ENCODE results near the gene CALCOCO1. TPM values are rescaled to one million over a fixed set of nuclear protein-coding genes. Genes with fewer than 3 reads are reported as not detected.
A peak's percentile ranks its signal among the peaks of the same experiment; 100 is the strongest.

The CALCOCO1 gene
- total RNA-seq, 1 experiment from 2014 or later = 16.8 TPM

GRCh38 chr12:53729644-53730043 lies 2.4 kb upstream of the CALCOCO1 start:
- Histone ChIP-seq H3K9me3 (ENCODE audit: low read depth, low read length, poor library complexity, severe bottlenecking) (no peaks in the 10 kb centered on the region), H3K4me3 (ENCODE audit: low read depth, low read length, poor library complexity, severe bottlenecking) (no peak overlapping the region), H3K27me3 (replicated peaks; ENCODE audit: insufficient read depth, low read depth, low read length, poor library complexity) (no peaks in the 10 kb centered on the region), H3K27ac (ENCODE audit: low read depth, low read length, poor library complexity, severe bottlenecking) (no peak overlapping the region), H3K36me3 (ENCODE audit: insufficient read depth, low read length, poor library complexity, severe bottlenecking) (no peaks in the 10 kb centered on the region), H3K4me1 (ENCODE audit: insufficient read depth, low read length, poor library complexity, severe bottlenecking) (peaks cover 5% of the 10 kb centered on the region)
- POLR2A ChIA-PET (ENCODE audit: low non-redundant PET) = no interaction called here
- no peak for DNase-seq (ENCODE audit: low spot score)
- no TSS peak for BruUV-seq (replicated peaks)
- no peak for TF ChIP-seq EZH2 (IDR thresholded peaks at IDR 0.05; ENCODE audit: borderline replicate concordance, low read depth, low read length, poor library complexity, severe bottlenecking)
- intact Hi-C loops (cut with micrococcal nuclease; ENCODE audit: unreplicated experiment) = no loop called here
- CTCF ChIA-PET = no interaction called here

- Histone ChIP-seq H3K36me3 (ENCODE audit: insufficient read depth, low read length, poor library complexity, severe bottlenecking) (no peaks in the 10 kb centered on the region), H3K27ac (ENCODE audit: low read depth, low read length, poor library complexity, severe bottlenecking) (peak overlapping the region; percentile 15), H3K4me3 (ENCODE audit: low read depth, low read length, poor library complexity, severe bottlenecking) (peak overlapping the region; percentile 57), H3K9me3 (ENCODE audit: low read depth, low read length, poor library complexity, severe bottlenecking) (no peaks in the 10 kb centered on the region), H3K27me3 (replicated peaks; ENCODE audit: insufficient read depth, low read depth, low read length, poor library complexity) (no peaks in the 10 kb centered on the region), H3K4me1 (ENCODE audit: insufficient read depth, low read length, poor library complexity, severe bottlenecking) (peaks cover 5% of the 10 kb centered on the region)
- BruUV-seq (replicated peaks) = no TSS peak
- ChIA-PET CTCF (no interaction called here), POLR2A (ENCODE audit: low non-redundant PET) (no interaction called here)
- no peak for DNase-seq (ENCODE audit: low spot score)
- intact Hi-C loops (cut with micrococcal nuclease; ENCODE audit: unreplicated experiment) = no loop called here
- no peak for TF ChIP-seq EZH2 (IDR thresholded peaks at IDR 0.05; ENCODE audit: borderline replicate concordance, low read depth, low read length, poor library complexity, severe bottlenecking)
- no peak for TF ChIP-seq CTCF (conservative IDR thresholded peaks at IDR 0.05; ENCODE audit: low read depth, low read length)
Measured at GRCh38 chr12:53728206-53728605, 954 bp upstream of the CALCOCO1 start.

- Histone ChIP-seq H3K27me3 (replicated peaks; ENCODE audit: insufficient read depth, low read depth, low read length, poor library complexity) (no peaks in the 10 kb centered on the region), H3K27ac (ENCODE audit: low read depth, low read length, poor library complexity, severe bottlenecking) (peak overlapping the region; percentile 20), H3K36me3 (ENCODE audit: insufficient read depth, low read length, poor library complexity, severe bottlenecking) (no peaks in the 10 kb centered on the region), H3K9me3 (ENCODE audit: low read depth, low read length, poor library complexity, severe bottlenecking) (no peaks in the 10 kb centered on the region), H3K4me3 (ENCODE audit: low read depth, low read length, poor library complexity, severe bottlenecking) (peak overlapping the region; percentile 57), H3K4me1 (ENCODE audit: insufficient read depth, low read length, poor library complexity, severe bottlenecking) (peaks cover 5% of the 10 kb centered on the region)
- TF ChIP-seq EZH2 (IDR thresholded peaks at IDR 0.05; ENCODE audit: borderline replicate concordance, low read depth, low read length, poor library complexity, severe bottlenecking) (no peak), CTCF (conservative IDR thresholded peaks at IDR 0.05; ENCODE audit: low read depth, low read length) (no peak)
- ChIA-PET CTCF (no interaction called here), POLR2A (ENCODE audit: low non-redundant PET) (no interaction called here)
- DNase-seq (ENCODE audit: low spot score) = peak; percentile 52
- no TSS peak for BruUV-seq (replicated peaks)
- intact Hi-C loops (cut with micrococcal nuclease; ENCODE audit: unreplicated experiment) = no loop called here
Measured at GRCh38 chr12:53726946-53727309, 324 bp downstream of the CALCOCO1 start.

- Histone ChIP-seq H3K27ac (ENCODE audit: low read depth, low read length, poor library complexity, severe bottlenecking) (no peak overlapping the region), H3K27me3 (replicated peaks; ENCODE audit: insufficient read depth, low read depth, low read length, poor library complexity) (no peaks in the 10 kb centered on the region), H3K9me3 (ENCODE audit: low read depth, low read length, poor library complexity, severe bottlenecking) (no peaks in the 10 kb centered on the region), H3K36me3 (ENCODE audit: insufficient read depth, low read length, poor library complexity, severe bottlenecking) (no peaks in the 10 kb centered on the region), H3K4me3 (ENCODE audit: low read depth, low read length, poor library complexity, severe bottlenecking) (peak overlapping the region; percentile 57), H3K4me1 (ENCODE audit: insufficient read depth, low read length, poor library complexity, severe bottlenecking) (peaks cover 5% of the 10 kb centered on the region)
- ChIA-PET CTCF (no interaction called here), POLR2A (ENCODE audit: low non-redundant PET) (no interaction called here)
- intact Hi-C loops (cut with micrococcal nuclease; ENCODE audit: unreplicated experiment) = no loop called here
- TF ChIP-seq EZH2 (IDR thresholded peaks at IDR 0.05; ENCODE audit: borderline replicate concordance, low read depth, low read length, poor library complexity, severe bottlenecking) (no peak), CTCF (conservative IDR thresholded peaks at IDR 0.05; ENCODE audit: low read depth, low read length) (no peak)
- no TSS peak for BruUV-seq (replicated peaks)
- DNase-seq (ENCODE audit: low spot score) = no peak
Measured at GRCh38 chr12:53726341-53726740, 911 bp downstream of the CALCOCO1 start.
